Myocyte (in vitro differentiated cells): Measurements from ENCODE around the gene TBX22. TPM values are rescaled to one million over a fixed set of nuclear protein-coding genes. Genes with fewer than 3 reads are reported as not detected.
"Not testable (repeated sequence)": the region's sequence is repeated elsewhere in the genome, so short reads cannot be mapped to it uniquely, and the experiment has no call there.

Experiments
- DNase-seq: peaks from one replicate; pipeline ENCODE4 v3.0.0-alpha.2; 2012; ENCODE audit warnings: low read depth
- polyA plus RNA-seq: library from polyadenylated mRNA; unstranded; fragments of >200 nt; gene quantifications from one replicate; pipeline ENCODE4 v1.2.1, GENCODE V29; 2012; ENCODE audit warnings: missing spikeins
- total RNA-seq: library from RNA; depleted of rRNA; stranded (reverse); fragments of >200 nt; gene quantifications from 2 replicates; pipeline ENCODE4 v1.2.3, GENCODE V29; 2014

Gene TBX22
- not detected in 2 replicates for total RNA-seq
- polyA plus RNA-seq: not detected

DNA sequence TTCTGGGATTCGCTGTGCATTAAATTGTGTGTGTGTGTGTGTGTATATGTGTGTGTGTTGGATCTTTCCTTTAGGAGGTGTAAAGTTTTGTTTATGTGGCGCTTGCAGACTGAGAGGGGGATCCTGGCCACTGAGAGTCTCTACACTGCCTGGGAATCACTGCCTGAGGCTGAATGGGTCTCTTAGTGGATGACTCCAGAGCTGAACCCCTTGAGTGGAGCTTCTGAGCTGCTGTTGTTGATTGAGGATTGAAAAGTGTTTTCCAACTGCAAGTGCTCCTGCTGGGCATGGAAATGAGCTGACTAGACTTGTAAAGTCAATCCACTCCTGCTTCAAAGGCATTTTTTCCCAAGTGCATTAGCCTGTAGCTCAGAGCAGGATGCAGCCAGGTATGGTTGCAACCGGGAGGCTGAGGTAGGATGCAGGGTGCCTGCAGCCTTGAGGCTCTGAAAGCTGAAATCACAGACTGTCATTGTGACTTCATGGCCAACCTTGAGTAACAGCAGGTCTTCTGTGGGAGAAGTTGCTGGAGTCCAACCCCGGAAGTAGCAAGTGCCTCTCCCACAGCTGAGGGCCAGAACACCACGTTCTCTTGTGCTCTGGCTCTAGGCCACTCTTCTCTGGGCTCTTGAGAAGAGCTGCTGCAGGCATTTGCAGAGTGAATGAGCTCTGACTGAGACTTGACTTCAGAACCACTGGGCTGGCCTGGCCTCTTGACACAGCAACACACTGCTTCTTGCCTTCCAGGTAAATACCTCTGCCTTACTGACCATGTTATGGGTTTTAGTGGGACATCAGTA lies at the start of gene TBX22:
Gene TBX22, plus strand, starts transcription at position 613 of the 800 bp plus-strand sequence. CDS start 7,517 bp downstream, outside the sequence.
- no peak for DNase-seq

DNA sequence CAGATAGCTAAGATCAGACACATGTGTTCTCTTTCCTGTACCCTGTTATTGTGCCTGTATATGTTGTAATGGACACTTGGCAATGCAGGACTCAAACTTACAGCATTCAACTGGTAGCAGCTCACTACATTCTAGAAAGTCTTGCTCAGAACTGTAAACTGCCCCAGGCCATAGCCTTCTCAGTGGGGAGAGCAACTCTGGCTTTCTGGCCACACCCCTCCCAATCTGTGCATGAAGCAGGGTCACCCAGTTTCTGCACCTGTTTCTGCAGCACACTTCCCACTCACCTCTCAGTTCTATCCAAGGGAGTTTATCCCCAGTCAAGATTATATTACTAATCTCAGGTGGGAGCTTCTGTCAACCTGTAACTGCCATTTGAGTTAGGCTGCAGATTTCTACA lies 38.9 kb upstream of the TBX22 start:
- no peak for DNase-seq

DNA sequence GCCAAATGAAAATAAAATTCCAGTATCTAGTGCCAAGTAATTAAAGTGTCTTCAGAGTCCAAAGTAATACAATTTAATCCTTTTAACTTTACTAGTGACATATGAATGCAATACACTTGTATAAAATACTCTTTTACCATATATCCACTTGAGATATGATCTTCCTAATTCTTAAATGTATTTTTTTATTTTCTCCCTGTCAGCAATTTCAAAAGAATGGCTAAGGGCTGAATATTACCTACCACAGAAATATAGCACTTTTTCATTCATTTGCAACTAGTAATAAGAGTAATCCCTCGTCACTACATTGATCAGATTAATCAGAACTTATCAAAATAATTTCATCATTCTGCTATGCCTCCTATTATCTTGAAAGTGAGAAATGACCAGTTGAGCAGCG lies 10.1 kb upstream of the TBX22 start:
- no peak for DNase-seq

GRCh38 chrX:80011522-80011921 lies 3.0 kb upstream of the TBX22 start:
- no peak for DNase-seq

DNA sequence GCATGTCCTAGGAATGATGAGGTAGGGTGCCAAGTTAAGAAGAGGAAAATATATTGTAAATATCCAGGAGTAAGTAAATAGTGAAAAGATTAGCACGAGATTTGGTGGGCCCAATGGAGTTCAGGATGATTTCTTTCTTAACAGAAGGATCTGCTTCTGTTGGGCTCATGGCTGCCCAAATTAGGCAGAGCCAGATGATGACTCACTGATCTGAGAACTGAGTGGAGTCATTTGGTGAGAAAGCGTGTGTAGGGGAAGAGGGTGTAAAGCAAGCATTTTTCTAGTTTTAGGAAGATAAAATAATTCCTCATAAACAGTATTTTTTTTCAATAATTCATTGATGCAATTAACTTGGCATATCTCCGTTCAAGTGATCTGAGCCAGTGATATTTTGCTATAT lies 1.6 kb downstream of the TBX22 start:
- no peak for DNase-seq

DNA sequence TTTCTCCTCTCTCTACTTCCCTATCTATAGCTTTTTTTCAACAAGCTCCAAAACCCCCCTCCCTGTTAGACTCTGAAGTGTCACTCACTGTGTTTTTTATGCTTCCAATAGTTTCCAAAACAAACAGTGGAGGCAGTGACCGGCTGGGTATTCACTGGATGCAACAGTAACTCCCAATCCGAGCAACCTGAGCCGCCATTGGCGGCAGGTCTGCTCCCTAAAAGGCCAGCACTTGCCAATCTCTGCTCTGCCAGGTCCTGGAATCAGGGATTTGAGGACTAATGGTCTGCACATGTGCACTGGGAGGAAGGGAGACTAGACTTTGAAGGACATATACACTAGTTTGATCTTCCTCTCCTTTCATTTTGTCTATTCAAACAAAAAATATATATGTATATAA lies 7.1 kb downstream of the TBX22 start:
- no peak for DNase-seq

DNA sequence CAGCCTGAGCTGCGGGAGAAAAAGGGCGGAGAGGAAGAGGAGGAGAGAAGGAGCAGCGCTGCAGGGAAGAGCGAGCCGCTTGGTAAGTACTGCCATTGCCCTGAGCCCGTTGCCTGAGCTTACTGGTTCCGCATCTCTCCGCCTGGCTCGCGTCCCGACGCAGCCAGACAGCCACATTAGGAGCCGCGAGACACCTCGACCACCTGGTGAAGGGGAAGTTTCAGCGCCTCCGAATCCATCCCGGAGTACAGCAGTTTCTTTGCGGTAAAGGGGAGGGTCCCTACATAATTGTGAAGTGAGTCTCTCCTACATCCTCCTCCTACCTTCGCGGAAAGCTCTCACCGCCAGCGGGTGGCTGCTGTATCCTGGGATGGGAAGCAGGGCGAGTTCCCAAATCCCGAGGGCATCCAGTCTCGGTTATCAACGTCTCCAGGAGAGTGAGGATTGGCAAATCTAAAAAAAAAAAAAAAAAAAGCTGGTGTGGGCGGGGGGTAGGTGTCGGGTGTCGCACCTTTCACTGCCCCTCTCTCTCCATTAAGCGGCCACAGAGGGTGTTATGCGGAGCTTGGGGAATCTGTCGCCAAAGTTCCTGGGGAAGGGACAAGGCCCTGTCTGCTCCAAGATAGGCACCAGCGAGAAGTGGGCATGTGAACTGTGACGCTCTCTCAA lies 7.9 kb downstream of the TBX22 start:
- no peak for DNase-seq

DNA sequence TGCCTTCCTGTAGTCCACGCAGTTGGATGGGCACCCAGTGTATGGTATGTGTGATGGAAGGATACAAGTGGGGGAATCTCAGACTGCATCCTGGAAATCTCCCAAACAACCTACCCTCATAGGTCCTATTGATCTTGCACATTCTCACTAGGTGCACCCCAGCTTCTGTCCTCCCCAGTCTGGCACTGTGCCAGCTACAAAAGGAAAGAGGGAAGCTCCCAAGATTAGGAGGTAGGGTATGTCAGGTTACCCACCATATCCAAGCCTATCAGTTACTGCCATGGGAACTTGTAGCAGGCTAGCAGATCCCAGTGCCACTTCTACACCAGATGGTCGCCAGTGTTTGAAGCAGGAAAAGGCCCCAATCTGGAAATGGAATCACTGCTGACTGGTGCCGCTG lies 11.6 kb downstream of the TBX22 start:
- no peak for DNase-seq

GRCh38 chrX:80066156-80066555 lies 51.6 kb downstream of the TBX22 start:
- not testable (repeated sequence) for DNase-seq

- DNase-seq: not testable (repeated sequence)
Observed at GRCh38 chrX:80075625-80076024, 61.1 kb downstream of the TBX22 start.
